Stimulated activated memory B cell treated with anti-CD40 and anti-IgM and Interleukin-4, amounts not matched to agents 10 μg/mL and 1 μg/mL and 100 μg/mL, for 72 hours (primary cell): ENCODE results near the gene ASB5.

Source experiments
- ATAC-seq: fragments of 150-1000 bp; cut with Tn5 transposase; 2 replicates; pipeline ENCODE4 v1.10.0; 2021
- H3K27ac Mint-ChIP-seq: one replicate; pipeline ENCODE4 v1.8.0; 2022; ENCODE audit warnings: mild to moderate bottlenecking, mixed read lengths
- H3K27me3 Mint-ChIP-seq: one replicate; pipeline ENCODE4 v1.8.0; 2022; ENCODE audit warnings: mixed read lengths
- H3K36me3 Mint-ChIP-seq: one replicate; pipeline ENCODE4 v1.8.0; 2022; ENCODE audit warnings: mixed read lengths
- H3K4me1 Mint-ChIP-seq: one replicate; pipeline ENCODE4 v1.8.0; 2022; ENCODE audit warnings: mixed read lengths
- H3K4me3 Mint-ChIP-seq: one replicate; pipeline ENCODE4 v1.8.0; 2022; ENCODE audit warnings: mild to moderate bottlenecking, moderate library complexity, mixed read lengths
- H3K9me3 Mint-ChIP-seq: one replicate; pipeline ENCODE4 v1.8.0; 2022; ENCODE audit warnings: mixed read lengths

Gene ASB5

DNA sequence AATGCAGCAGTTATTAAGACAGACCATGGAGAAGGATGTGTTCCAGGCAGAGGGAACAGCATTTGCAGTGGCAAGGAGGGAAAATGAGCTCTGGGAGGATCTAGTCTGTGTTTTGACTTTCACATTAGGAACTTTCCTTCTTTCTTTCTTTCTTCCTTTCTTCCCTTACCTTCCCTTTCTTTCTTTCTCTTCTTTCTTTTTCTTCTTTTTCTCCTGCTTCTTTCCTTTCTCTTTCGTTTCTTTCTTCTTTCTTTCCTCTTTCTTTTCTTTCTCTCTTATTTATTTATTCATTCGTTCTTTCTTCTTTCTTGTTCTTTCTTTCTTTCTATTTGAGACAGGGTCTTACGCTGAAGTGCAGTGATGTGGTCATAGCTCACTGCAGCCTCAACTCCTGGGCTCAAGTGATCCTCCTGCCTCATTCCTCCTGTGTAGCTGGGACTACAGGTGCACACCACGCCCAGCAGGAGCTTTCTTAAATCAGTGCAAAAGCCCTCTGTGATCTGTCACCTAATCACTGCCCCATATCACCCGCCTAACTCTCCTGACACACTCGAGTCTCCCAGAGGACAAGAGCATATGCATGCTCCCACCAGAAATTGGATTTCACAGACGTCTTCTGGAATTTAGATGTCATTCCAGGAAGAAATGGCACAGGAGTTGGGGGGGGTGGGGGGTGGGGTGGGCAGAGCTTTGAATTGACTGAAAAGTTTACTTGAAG, 58.3 kb downstream of the ASB5 start:
- ATAC-seq: no peak
- Mint-ChIP-seq H3K4me3 (no peak overlapping the region), H3K27ac (no peak overlapping the region), H3K9me3 (peaks cover 5% of the 10 kb centered on the region), H3K36me3 (no peaks in the 10 kb centered on the region), H3K4me1 (peaks cover 8% of the 10 kb centered on the region), H3K27me3 (peaks cover 28% of the 10 kb centered on the region)

DNA sequence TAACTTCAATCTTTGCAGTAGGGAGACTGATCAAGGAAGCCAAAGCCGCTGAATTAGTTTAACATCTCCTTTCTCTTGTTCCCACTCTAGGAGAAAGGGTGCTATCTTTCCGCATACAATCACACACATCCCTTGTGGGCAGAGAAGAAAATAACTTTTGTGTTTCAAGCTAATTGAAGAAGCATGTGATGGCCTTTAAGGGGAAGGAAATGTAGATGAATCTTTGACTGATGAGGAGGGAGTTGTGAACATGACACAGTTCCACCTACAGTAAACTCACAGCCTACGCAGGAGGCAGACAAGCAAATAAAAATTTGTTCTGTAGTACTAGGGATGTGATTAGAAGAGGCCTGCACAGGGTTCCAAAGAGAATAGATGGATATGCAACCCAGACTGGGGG, 58.9 kb downstream of the ASB5 start:
- no peak overlapping the region for H3K27ac Mint-ChIP-seq
- H3K4me3 Mint-ChIP-seq: no peak overlapping the region
- no peak for ATAC-seq
- peaks cover 8% of the 10 kb centered on the region for H3K4me1 Mint-ChIP-seq
- H3K36me3 Mint-ChIP-seq: no peaks in the 10 kb centered on the region
- H3K27me3 Mint-ChIP-seq: peaks cover 35% of the 10 kb centered on the region
- H3K9me3 Mint-ChIP-seq: peaks cover 5% of the 10 kb centered on the region

DNA sequence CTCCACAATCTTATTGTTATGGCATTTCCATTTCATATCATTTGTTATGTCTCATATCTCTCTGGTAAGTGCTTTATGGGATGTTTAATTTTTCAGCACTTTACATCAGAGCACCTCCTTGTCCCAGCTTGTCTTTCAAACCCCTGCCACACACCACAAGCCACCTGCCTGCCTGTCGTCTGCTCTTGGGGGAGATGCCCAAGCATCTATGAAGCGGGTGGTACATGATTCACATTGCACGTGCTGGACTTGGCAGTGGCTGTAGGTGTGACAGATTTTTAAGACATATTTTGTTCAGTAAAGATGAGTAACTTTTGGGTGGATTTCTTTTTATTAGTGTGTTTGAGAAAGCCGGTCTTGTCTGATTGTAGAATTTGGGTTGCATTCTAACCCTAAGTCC, 59.5 kb downstream of the ASB5 start:
- no peak overlapping the region for H3K27ac Mint-ChIP-seq
- H3K36me3 Mint-ChIP-seq: no peaks in the 10 kb centered on the region
- H3K9me3 Mint-ChIP-seq: peaks cover 5% of the 10 kb centered on the region
- H3K4me1 Mint-ChIP-seq: peaks cover 8% of the 10 kb centered on the region
- no peak overlapping the region for H3K4me3 Mint-ChIP-seq
- peaks cover 38% of the 10 kb centered on the region for H3K27me3 Mint-ChIP-seq
- no peak for ATAC-seq

DNA sequence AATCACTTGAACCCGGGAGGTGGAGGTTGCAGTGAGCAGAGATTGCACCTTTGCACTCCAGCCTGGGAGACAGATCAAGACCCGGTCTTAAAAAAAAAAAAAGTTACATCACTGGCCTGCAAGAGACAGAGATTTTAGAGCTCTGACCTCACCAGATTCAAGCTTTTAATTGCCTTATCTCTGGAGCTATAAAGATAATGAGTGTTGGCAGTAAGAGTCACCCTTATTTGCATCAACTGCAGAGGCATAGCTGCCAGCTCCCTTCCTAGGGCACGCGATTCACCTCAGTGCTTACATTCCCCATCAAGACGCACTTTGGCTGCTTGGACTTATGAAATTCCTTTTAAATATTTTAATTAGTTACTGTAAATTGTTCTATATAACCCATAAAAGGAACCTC, 61.2 kb downstream of the ASB5 start:
- Mint-ChIP-seq H3K4me3 (no peak overlapping the region), H3K27ac (no peak overlapping the region), H3K9me3 (peaks cover 5% of the 10 kb centered on the region), H3K36me3 (no peaks in the 10 kb centered on the region), H3K4me1 (peaks cover 8% of the 10 kb centered on the region), H3K27me3 (peaks cover 51% of the 10 kb centered on the region)
- ATAC-seq: no peak

DNA sequence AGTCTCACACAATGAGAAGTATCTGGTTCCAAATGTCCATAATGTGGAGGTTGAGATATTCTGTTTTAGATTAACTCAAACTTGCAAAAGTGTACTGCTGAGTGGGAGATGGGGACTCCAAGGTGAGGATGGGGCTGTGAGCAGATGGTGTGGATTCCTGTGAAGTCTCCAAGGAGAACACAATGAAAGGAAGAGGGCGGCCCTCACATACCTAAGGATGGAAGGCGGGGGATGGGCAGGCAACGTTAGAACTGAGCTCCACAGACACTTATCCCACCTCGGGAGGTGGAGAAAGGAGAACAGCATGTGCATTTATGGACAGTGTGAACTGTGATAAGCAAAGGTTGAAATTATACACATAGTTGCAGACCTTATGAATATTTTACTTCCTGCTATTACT, 63.7 kb downstream of the ASB5 start:
- Mint-ChIP-seq H3K9me3 (no peaks in the 10 kb centered on the region), H3K4me1 (peaks cover under 1% of the 10 kb centered on the region), H3K36me3 (no peaks in the 10 kb centered on the region), H3K27me3 (peaks cover 46% of the 10 kb centered on the region), H3K27ac (no peak overlapping the region), H3K4me3 (no peak overlapping the region)
- no peak for ATAC-seq

DNA sequence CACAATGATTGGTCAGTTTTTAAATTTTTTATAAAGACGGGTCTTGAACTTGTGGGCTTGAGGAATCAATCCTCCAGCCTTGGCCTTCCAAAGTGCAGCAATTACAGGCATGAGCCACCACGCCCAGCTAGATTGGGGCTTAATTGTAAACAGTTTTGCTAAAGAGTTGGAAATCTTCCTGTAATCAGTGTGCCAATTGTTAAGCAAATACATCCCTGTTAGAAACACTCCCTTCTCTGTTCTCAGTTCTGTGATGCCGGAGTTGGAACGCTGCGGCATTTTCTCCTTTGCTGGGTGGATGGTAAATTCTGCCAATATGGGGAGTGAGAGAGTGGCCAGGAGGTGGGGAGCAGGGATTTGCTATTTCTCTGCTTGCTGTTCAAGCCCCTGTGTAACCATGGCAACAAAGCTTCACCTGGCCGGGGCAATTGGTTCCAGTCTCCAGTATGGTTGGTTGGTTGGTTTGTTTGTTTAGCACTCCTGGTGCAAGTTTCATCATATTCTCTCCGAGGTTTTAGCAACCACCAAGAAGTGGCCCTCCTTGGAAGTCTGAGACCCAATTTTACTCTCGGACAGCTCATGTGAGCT, 70.6 kb downstream of the ASB5 start:
- no peaks in the 10 kb centered on the region for H3K9me3 Mint-ChIP-seq
- no peak overlapping the region for H3K27ac Mint-ChIP-seq
- H3K4me3 Mint-ChIP-seq: no peak overlapping the region
- peaks cover 12% of the 10 kb centered on the region for H3K4me1 Mint-ChIP-seq
- no peak for ATAC-seq
- H3K36me3 Mint-ChIP-seq: no peaks in the 10 kb centered on the region
- H3K27me3 Mint-ChIP-seq: peaks cover 9% of the 10 kb centered on the region

DNA sequence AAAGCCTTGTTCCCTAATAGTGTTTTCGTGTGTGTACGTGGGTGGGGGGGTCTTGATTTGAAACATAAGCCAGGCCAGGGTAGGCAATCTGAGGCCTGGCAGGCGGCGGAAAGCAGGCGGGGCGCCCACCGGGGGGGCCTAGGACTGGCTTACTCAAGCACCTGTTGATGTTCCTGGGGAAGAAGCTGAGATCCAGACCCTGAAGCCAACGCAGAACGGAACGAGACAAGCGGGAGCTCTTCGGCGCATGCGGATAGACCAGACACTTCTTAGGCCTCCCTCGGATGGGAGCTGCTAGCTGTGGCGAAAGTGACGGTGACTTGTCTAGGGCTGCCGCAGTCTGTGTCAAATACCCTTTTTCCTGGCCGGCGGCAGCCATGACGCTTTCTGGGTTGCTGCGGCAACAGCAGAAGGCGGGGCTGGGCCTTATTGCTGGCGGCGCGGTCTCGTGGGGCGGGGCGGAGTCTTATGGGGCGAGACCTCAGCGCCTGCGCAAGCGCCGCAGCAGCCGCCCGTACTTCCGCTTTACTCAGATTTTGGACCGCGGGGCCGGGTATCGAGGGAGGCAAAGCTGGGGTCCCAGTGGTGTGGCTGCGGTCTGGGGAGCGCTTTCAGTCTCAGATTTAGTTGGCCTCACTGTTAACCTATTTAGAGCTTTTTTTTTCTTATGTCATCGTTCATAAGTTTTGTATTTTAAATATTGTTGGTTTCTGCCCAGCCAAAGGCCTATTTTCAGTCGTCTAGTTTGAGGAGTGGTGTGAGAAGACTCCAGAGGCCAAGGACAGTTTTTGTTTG, 73.6 kb downstream of the ASB5 start, which contains the start of gene SPATA4:
Gene SPATA4, minus strand, starts transcription at position 402 of the 795 bp plus-strand sequence. Its CDS starts 23 bp downstream, at position 379.
- Mint-ChIP-seq H3K9me3 (no peaks in the 10 kb centered on the region), H3K27me3 (peaks cover 17% of the 10 kb centered on the region), H3K27ac (peak within 1 kb of the TSS; percentile 80), H3K4me1 (peaks cover 12% of the 10 kb centered on the region), H3K36me3 (no peaks in the 10 kb centered on the region), H3K4me3 (peak within 1 kb of the TSS; percentile 90)
- peak; percentile 98 for ATAC-seq

DNA sequence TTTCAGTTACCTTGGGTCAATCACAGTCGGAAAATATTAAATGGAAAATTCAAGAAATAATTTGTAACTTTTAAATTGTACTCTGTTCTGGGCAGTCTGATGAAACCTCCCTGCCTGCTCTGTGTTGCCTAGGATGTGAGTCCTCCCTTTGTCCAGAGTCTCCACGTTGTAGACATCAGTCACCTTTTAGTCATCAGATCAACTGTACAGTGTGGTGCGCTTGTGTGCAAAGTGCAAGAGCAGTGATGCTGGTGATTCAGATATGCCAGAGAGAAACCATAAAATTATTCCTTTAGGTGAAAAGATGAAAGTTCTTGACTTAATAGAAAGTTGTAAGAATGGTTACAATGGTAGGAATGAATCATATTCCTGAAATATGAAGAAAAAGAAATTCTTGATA, 75.1 kb downstream of the ASB5 start:
- ATAC-seq: no peak
- Mint-ChIP-seq H3K36me3 (no peaks in the 10 kb centered on the region), H3K27ac (no peak overlapping the region), H3K4me1 (peaks cover 12% of the 10 kb centered on the region), H3K9me3 (no peaks in the 10 kb centered on the region), H3K27me3 (peaks cover 27% of the 10 kb centered on the region), H3K4me3 (no peak overlapping the region)

DNA sequence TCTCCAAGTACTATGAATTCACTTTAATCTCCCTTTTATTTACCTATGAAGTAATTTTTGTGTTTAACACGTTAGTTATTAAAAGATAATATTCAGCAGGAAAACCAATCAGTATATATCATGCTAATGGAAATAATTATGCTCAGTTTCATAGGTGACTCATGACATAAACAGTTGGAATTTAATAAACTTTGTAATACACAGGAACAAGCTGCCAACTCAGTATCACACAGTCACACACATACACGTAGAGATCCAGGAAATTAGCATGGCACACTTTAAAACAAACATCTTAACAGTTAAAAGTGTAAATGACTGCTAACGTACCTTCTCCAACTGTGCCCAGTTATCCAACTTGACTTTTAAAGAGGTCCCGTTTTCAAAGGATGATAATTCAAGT, 75.9 kb downstream of the ASB5 start:
- Mint-ChIP-seq H3K36me3 (no peaks in the 10 kb centered on the region), H3K27me3 (peaks cover 31% of the 10 kb centered on the region), H3K4me1 (peaks cover 12% of the 10 kb centered on the region), H3K27ac (no peak overlapping the region), H3K4me3 (no peak overlapping the region), H3K9me3 (no peaks in the 10 kb centered on the region)
- ATAC-seq: no peak

DNA sequence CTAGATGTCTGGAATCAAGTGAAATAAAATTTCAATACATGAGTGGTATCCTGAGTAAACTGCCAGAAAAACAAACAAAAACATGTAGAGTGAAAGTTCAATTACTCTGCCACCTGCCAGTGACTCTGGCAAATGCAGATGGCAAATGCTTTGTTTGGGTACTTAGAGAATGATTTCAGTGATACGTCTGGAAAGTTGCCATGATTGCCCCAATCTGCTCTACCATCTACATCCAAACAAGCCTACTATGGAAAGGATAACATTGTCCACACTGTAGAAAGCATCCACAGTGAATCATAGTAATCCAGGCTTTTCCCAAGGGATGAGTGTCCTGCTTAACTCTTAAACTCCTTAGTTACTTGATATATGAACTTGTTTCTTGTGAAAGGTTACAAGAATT, 77.0 kb downstream of the ASB5 start:
- H3K4me3 Mint-ChIP-seq: no peak overlapping the region

DNA sequence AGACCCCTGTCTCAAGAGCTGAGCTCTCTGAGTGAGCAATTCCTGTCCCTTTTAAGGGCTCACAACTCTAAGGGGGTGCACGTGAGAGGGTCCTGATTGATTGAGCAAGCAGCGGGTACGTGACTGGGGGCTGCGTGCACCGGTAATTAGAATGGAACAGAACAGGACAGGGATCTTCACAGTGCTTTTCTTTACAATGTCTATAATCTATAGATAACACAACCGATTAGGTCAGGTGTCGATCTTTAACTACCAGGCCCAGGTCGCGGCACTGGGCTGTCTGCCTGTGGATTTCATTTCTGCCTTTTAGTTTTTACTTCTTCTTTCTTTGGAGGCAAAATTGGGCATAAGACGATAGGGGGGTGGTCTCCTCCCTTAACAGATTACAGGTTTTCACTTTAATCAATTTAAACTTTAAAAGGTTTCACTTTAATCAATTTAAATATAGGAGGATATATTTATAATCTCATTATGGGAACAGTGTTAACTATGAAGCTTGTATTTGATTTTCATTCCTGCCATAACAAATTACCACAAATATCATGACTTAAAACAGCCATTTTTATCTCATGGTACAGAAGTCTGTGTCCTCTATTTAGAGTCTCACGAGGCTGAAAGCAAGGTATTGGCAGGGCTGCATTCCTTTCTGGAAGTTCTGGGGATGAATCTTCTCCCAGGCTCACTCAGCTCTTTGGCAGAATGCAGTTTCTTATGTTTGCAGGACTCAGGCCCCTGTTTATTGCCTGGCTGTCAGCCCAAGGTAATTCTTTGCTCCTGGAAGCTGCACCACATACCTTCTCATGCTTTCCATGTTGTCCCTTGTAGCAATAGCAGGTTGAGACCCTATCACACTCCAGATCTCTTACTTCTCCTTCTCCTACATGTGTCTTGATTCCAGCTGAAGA, 78.9 kb downstream of the ASB5 start:
- ATAC-seq: no peak
- Mint-ChIP-seq H3K9me3 (no peaks in the 10 kb centered on the region), H3K4me1 (peaks cover 3% of the 10 kb centered on the region), H3K27ac (no peak overlapping the region), H3K4me3 (no peak overlapping the region), H3K36me3 (no peaks in the 10 kb centered on the region), H3K27me3 (peaks cover 31% of the 10 kb centered on the region)

More for the DNA sequence above, 77.0 kb downstream of the ASB5 start:
- Mint-ChIP-seq H3K36me3 (no peaks in the 10 kb centered on the region), H3K27me3 (peaks cover 31% of the 10 kb centered on the region), H3K4me1 (peaks cover 12% of the 10 kb centered on the region), H3K27ac (no peak overlapping the region), H3K9me3 (no peaks in the 10 kb centered on the region)
- no peak for ATAC-seq

DNA sequence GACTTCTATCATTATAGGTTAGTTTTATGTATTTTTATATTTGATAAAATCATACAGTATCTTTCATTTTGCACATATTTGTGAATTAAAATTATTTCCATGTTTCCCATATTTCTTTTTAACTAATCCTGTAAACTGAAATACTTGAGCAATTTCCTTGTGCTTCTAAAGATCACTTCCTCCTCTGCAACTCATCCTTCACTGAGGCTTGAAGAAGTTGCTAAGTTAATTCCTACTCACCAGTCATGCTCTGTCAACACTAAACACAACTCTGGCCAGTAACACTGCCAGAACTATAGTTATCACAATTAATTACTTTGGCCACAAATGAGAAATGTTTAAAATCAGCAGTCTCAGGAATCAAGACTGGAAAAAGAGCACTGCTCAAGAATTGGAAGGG, 80.4 kb downstream of the ASB5 start:
- ATAC-seq: no peak
- Mint-ChIP-seq H3K36me3 (no peaks in the 10 kb centered on the region), H3K4me1 (no peaks in the 10 kb centered on the region), H3K4me3 (no peak overlapping the region), H3K27me3 (peaks cover 31% of the 10 kb centered on the region), H3K27ac (no peak overlapping the region), H3K9me3 (no peaks in the 10 kb centered on the region)

DNA sequence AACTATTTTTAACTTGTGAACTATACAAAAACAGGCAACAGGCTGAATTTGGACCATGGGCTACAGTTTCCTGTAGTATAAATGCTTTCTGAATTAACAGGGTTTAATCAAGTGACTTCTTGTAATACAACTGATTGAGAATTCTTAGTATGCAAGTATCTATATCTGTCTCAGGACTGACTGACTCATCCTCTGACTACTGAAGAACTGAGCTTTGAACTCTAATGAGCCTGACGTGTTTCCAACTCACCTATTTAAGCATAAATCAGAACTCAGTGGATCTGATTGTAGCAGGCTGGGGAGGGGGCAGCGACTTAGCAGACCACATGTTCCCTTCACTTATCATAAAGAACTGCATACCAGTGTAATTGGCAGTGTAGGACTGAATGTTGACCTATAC, 81.4 kb downstream of the ASB5 start:
- ATAC-seq: no peak
- H3K4me3 Mint-ChIP-seq: no peak overlapping the region
- no peaks in the 10 kb centered on the region for H3K36me3 Mint-ChIP-seq
- no peaks in the 10 kb centered on the region for H3K4me1 Mint-ChIP-seq
- H3K9me3 Mint-ChIP-seq: no peaks in the 10 kb centered on the region
- peaks cover 31% of the 10 kb centered on the region for H3K27me3 Mint-ChIP-seq
- H3K27ac Mint-ChIP-seq: no peak overlapping the region

DNA sequence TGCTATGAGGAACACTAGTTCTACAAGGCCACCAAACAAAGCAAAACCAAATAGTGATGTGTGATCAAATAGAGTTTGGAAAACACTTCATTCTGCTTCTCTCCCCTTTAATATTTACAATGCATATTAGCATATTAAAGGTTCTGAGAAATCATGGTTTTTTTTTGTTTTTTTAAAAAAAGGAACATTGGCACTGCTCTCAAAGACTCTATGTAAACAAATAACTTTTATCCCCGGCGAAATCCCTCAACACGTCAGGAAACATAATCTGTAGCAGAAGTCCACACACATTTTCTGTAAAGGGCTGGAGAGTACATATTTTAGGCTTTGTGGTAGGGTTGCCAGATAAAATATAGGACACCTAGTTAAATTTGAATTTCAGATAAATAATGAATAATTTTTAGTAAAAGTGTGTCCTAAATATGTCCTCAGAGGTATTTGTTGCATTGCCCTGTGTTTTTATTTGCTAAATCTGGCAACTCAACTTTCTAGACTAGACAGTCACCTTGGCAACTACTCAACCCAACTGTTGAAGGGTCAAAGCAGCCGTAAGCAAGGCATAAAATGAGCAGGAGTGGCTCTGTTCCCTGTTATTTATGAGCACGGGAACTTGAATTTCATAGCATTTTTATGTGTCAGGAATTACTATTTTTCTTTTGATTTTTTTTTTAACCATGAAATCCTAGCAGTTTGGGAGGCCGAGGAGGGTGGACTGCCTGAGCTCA, 82.2 kb downstream of the ASB5 start:
- ATAC-seq: no peak
- Mint-ChIP-seq H3K4me1 (no peaks in the 10 kb centered on the region), H3K9me3 (no peaks in the 10 kb centered on the region), H3K27ac (no peak overlapping the region), H3K27me3 (peaks cover 25% of the 10 kb centered on the region), H3K4me3 (no peak overlapping the region), H3K36me3 (no peaks in the 10 kb centered on the region)
